GM19372 (cell line): ENCODE data around the gene PCGF5.
"Not testable (repeated sequence)": the region's sequence is repeated elsewhere in the genome, so short reads cannot be mapped to it uniquely, and the experiment has no call there.

Source experiments
- ATAC-seq: cut with Tn5 transposase; IDR thresholded peaks from one replicate; pipeline ENCODE4 v1.9.1; 2021; ENCODE audit warnings: mild to moderate bottlenecking, low read depth, moderate library complexity; ENCODE audit not compliant: unreplicated experiment

Gene PCGF5

GRCh38 chr10:91317541-91317940 is 97.1 kb downstream of the PCGF5 start:
- no peak for ATAC-seq

GRCh38 chr10:91319336-91319735 is 98.9 kb downstream of the PCGF5 start:
- no peak for ATAC-seq

- not testable (repeated sequence) for ATAC-seq
These were observed 102.9 kb downstream of the PCGF5 start for GRCh38 chr10:91323293-91323905.

GRCh38 chr10:91328320-91328984 is 108.0 kb downstream of the PCGF5 start:
- ATAC-seq: no peak
